OCI-LY1 (cell line): ENCODE results near the gene TBXAS1.

Experiments used
- EZH2 ChIP-seq: fragments of 200-600 bp; sonication (generic), shearing (Covaris generic); IDR thresholded peaks from 2 replicates; pipeline ENCODE4 v1.8.0; 2017; ENCODE audit warnings: borderline replicate concordance, mixed run types, mild to moderate bottlenecking, antibody characterized with exemption, low read length, moderate library complexity, mixed read lengths
- TF ChIP-seq, protein P1 (sequence below): fragments of 200-600 bp; sonication (generic), shearing (Covaris generic); IDR thresholded peaks from 2 replicates; pipeline ENCODE4 v1.5.1; 2017; ENCODE audit warnings: mild to moderate bottlenecking, antibody characterized with exemption, low read length, moderate library complexity, mixed read lengths

GRCh38 chr7:139828446-139828845 lies 618 bp upstream of the TBXAS1 start:
- TF ChIP-seq, protein P1, sequence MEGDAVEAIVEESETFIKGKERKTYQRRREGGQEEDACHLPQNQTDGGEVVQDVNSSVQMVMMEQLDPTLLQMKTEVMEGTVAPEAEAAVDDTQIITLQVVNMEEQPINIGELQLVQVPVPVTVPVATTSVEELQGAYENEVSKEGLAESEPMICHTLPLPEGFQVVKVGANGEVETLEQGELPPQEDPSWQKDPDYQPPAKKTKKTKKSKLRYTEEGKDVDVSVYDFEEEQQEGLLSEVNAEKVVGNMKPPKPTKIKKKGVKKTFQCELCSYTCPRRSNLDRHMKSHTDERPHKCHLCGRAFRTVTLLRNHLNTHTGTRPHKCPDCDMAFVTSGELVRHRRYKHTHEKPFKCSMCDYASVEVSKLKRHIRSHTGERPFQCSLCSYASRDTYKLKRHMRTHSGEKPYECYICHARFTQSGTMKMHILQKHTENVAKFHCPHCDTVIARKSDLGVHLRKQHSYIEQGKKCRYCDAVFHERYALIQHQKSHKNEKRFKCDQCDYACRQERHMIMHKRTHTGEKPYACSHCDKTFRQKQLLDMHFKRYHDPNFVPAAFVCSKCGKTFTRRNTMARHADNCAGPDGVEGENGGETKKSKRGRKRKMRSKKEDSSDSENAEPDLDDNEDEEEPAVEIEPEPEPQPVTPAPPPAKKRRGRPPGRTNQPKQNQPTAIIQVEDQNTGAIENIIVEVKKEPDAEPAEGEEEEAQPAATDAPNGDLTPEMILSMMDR, result no peak
- TF ChIP-seq EZH2, result no peak
